Sigmoid colon (tissue), 7 donors: ENCODE data around the gene BTNL2. TPM values are rescaled to one million over a fixed set of nuclear protein-coding genes. Genes with fewer than 3 reads are reported as not detected.

Experiments
- DNase-seq: peaks from one replicate; pipeline ENCODE4 v3.0.0-alpha.2; 2019
- H3K27ac ChIP-seq, 4 donors: fragments of 200-600 bp; sonication (generic); one replicate each; pipeline ENCODE4 v1.5.1; 2016 to 2019; ENCODE audit warnings: mild to moderate bottlenecking in 1 of 4
- H3K27me3 ChIP-seq, 3 donors: fragments of 200-600 bp; sonication (generic); one replicate each; pipeline ENCODE4 v1.5.1; 2019; ENCODE audit warnings: mild to moderate bottlenecking in 1 of 3
- H3K36me3 ChIP-seq, 4 donors: fragments of 200-600 bp; sonication (generic); one replicate each; pipeline ENCODE4 v1.5.1; 2016 to 2019
- H3K4me1 ChIP-seq, 4 donors: fragments of 200-600 bp; sonication (generic); one replicate each; pipeline ENCODE4 v1.5.1; 2017 to 2019
- H3K4me3 ChIP-seq, 4 donors: fragments of 200-600 bp; sonication (generic); one replicate each; pipeline ENCODE4 v1.5.1; 2017 to 2019; ENCODE audit warnings: mild to moderate bottlenecking in 2 of 4, moderate library complexity in 1 of 4
- H3K9me3 ChIP-seq, 4 donors: fragments of 200-600 bp in 3 of 4; sonication (generic) in 3 of 4; one replicate each; pipeline versions ENCODE4 v1.5.1 to v1.6.1; 2013 to 2019
- EP300 ChIP-seq, 4 donors: sonication (generic); formaldehyde crosslinking; IDR thresholded peaks; one replicate each; pipeline ENCODE4 v1.6.1; 2017; ENCODE audit warnings: antibody characterized with exemption in 4 of 4
- POLR2A ChIP-seq, 2 donors: fragments of 450-650 bp; IDR thresholded peaks; one replicate each; pipeline ENCODE4 v1.6.1; 2016; ENCODE audit warnings: antibody characterized with exemption in 2 of 2, mild to moderate bottlenecking in 2 of 2, moderate library complexity in 2 of 2
- POLR2AphosphoS5 ChIP-seq, 4 donors: sonication (generic); formaldehyde crosslinking; IDR thresholded peaks; one replicate each; pipeline ENCODE4 v1.6.1; 2017; ENCODE audit warnings: antibody characterized with exemption in 4 of 4
- WGBS, 2 donors: extraction: QIAGEN DNeasy Blood & Tissue Kit; methylation state at CpG; one replicate each; pipeline ENCODE4 v1.1.7; 2013; 5-methylcytosine and 5-hydroxymethylcytosine counted together
- intact Hi-C: fragments of 100-400 bp; cut with DNase I; formaldehyde crosslinking; loops from one replicate; pipeline ENCODE4 v1.15.1; 2023
- polyA plus RNA-seq, 3 donors: library from polyadenylated mRNA; stranded (reverse); fragments of 200-250 nt; gene quantifications; one replicate each; pipeline ENCODE4 v1.2.3, GENCODE V29; 2013
- total RNA-seq, 4 donors: library from RNA; depleted of rRNA; stranded (reverse); fragments of >200 nt; gene quantifications; one replicate each; pipeline ENCODE4 v1.1.0, GENCODE V29; 2016
- TF ChIP-seq, protein P1 (sequence below), 4 experiments: fragments of 450-650 bp in 3 of 4; fragments of 200-600 bp in 1 of 4; IDR thresholded peaks; one replicate each; pipeline ENCODE4 v1.5.1; 2016 to 2019; ENCODE audit warnings: antibody characterized with exemption in 4 of 4, mild to moderate bottlenecking in 3 of 4, moderate library complexity in 2 of 4
- donor health status: healthy with polysubstance abuse.
- donor health status: Bipolar disorder and iron deficiency.
- donor health status: healthy.

Gene BTNL2
- total and polyA plus RNA-seq, 7 donors = not detected

- Histone ChIP-seq H3K4me3 (no peak overlapping the region), H3K27me3 (peaks cover 0 to 29% (median 7%) of the 10 kb centered on the region in 3 donors), H3K36me3 (no peaks in the 10 kb centered on the region), H3K27ac (no peak overlapping the region), H3K4me1 (no peaks in the 10 kb centered on the region), H3K9me3 (no peaks in the 10 kb centered on the region)
- no peak for DNase-seq
- intact Hi-C loops = no loop called here
- TF ChIP-seq POLR2A (IDR thresholded peaks at IDR 0.05) = no peak
- TF ChIP-seq, protein P1, sequence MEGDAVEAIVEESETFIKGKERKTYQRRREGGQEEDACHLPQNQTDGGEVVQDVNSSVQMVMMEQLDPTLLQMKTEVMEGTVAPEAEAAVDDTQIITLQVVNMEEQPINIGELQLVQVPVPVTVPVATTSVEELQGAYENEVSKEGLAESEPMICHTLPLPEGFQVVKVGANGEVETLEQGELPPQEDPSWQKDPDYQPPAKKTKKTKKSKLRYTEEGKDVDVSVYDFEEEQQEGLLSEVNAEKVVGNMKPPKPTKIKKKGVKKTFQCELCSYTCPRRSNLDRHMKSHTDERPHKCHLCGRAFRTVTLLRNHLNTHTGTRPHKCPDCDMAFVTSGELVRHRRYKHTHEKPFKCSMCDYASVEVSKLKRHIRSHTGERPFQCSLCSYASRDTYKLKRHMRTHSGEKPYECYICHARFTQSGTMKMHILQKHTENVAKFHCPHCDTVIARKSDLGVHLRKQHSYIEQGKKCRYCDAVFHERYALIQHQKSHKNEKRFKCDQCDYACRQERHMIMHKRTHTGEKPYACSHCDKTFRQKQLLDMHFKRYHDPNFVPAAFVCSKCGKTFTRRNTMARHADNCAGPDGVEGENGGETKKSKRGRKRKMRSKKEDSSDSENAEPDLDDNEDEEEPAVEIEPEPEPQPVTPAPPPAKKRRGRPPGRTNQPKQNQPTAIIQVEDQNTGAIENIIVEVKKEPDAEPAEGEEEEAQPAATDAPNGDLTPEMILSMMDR (IDR thresholded peaks at IDR 0.05) = no peak
- no peak for TF ChIP-seq POLR2AphosphoS5 (IDR thresholded peaks at IDR 0.05)
- TF ChIP-seq EP300 (IDR thresholded peaks at IDR 0.05) = no peak
- WGBS, 2 donors = 30 to 41% methylated on average over 4 of the region's 4 CpGs
Measured at GRCh38 chr6:32401284-32401963, 5.6 kb downstream of the BTNL2 start.

DNA sequence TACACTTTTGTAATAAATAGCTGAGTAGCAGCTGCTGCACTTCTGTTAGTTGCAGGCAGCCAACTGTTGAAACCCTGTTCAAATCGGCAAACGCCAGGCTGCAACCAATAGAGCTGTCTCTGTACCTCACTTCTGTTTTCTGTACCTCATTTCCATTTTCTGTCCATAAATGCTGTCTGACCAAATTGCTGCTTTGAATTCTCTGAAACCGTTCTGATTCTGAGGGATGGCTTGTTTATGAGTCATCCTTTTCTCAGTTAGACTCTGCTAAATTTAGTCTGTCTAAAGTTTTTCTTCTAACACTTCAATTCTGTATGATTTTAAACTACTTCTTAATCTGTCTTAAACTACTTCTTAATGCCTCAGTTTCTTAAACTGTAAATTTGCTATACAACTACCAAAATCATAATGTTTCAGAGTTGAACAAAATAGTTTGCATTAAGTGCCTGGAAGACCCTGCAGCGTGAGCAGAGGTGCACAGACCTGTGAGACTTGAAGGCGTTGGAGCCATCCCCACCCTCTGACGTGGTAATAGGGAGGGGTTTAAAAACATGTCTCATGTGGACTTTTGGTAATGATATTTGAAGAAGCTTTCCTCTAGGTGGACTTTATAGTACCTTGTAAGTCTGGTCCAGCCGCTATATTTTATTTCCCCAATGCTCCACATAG lies 9.6 kb downstream of the BTNL2 start:
- DNase-seq = no peak
- TF ChIP-seq POLR2AphosphoS5 (IDR thresholded peaks at IDR 0.05) (no peak), POLR2A (IDR thresholded peaks at IDR 0.05) (no peak), EP300 (IDR thresholded peaks at IDR 0.05) (no peak)
- TF ChIP-seq, protein P1 (IDR thresholded peaks at IDR 0.05) = no peak
- Histone ChIP-seq H3K27ac (no peak overlapping the region), H3K27me3 (peaks cover 0 to 3% (median 0%) of the 10 kb centered on the region in 3 donors), H3K4me3 (no peak overlapping the region), H3K9me3 (no peaks in the 10 kb centered on the region), H3K36me3 (no peaks in the 10 kb centered on the region), H3K4me1 (no peaks in the 10 kb centered on the region)
- 32 to 72% methylated on average over 7 of the region's 7 CpGs for WGBS, 2 donors
- intact Hi-C loops = no loop called here

GRCh38 chr6:32396028-32396427 lies 11.0 kb downstream of the BTNL2 start:
- no peak for DNase-seq
- intact Hi-C loops = no loop called here
- no peak overlapping the region for H3K4me3 ChIP-seq
- H3K4me1 ChIP-seq = no peaks in the 10 kb centered on the region
- no peak overlapping the region for H3K27ac ChIP-seq
- no peaks in the 10 kb centered on the region for H3K9me3 ChIP-seq
- H3K27me3 ChIP-seq = peaks cover 0 to 3% (median 0%) of the 10 kb centered on the region in 3 donors
- H3K36me3 ChIP-seq = no peaks in the 10 kb centered on the region
- no peak for TF ChIP-seq POLR2AphosphoS5 (IDR thresholded peaks at IDR 0.05)
- WGBS, 2 donors = 94 to 96% methylated on average over 10 of the region's 10 CpGs

DNA sequence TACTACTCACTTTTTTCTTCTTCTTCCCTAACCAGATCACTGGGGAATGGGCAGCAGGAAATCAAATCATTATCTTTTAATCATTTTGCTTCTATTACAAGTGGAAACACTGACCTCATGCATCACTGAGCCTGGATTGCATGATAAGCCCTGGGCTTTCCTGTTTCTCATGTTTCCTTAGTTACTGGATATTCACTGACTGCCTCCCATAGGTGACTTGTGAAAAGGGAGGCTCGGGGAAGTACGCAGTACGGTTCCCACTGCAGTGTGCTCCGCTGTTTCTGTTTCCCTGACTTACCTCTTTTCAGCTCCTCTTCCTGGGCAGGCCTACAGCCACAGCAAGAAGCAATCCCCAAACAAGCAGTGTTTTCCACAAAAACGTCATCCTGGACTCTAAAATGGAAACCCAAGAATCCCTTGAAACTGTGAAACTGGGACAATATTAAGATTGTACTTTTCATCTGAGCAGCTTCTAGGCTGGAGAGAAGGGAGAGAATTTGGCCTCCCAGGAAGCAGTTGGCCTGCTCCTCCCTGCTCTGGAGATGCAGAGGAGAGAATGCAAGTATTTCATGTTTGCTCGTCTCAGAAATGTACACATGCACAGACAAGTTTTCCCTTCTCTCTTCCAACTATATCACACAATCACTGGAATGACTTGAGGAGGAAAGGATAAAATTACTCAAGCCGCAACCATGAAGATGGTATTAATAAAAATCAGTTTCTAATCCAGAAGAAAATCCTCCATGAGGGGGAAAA lies 13.1 kb downstream of the BTNL2 start:
- no peaks in the 10 kb centered on the region for H3K4me1 ChIP-seq
- intact Hi-C loops = no loop called here
- H3K4me3 ChIP-seq = no peak overlapping the region
- TF ChIP-seq, protein P1 (IDR thresholded peaks at IDR 0.05) = no peak
- TF ChIP-seq POLR2AphosphoS5 (IDR thresholded peaks at IDR 0.05) (peak in 2 of 4 donors; percentile 29 to 37), EP300 (IDR thresholded peaks at IDR 0.05) (peak in 1 of 4 donors; percentile 20)
- DNase-seq = no peak
- no peaks in the 10 kb centered on the region for H3K27me3 ChIP-seq
- no peaks in the 10 kb centered on the region for H3K9me3 ChIP-seq
- peak overlapping the region in 1 of 4 donors; percentile 11 for H3K27ac ChIP-seq
- 71 to 78% methylated on average over 7 of the region's 7 CpGs for WGBS, 2 donors
- no peaks in the 10 kb centered on the region for H3K36me3 ChIP-seq

DNA sequence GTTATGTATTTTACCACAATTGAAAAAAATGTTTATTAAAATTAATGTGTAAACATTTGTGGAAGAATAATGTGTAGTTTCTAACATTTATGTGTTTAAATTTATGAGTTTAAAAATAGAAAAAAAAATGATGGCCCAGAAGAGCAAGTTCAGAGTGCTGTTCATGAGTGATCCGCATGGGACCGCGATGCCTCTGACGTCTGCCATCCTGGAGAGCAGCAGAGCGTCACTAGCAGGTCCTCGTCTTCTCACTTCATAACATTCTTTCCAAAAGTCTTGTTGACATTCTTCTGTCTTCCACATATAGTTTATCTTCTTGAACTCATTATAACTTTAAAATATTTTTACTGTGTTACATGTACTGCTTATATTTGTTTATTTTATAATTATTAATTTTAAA lies 15.5 kb downstream of the BTNL2 start:
- TF ChIP-seq POLR2AphosphoS5 (IDR thresholded peaks at IDR 0.05) (no peak), EP300 (IDR thresholded peaks at IDR 0.05) (no peak), POLR2A (IDR thresholded peaks at IDR 0.05) (no peak)
- TF ChIP-seq, protein P1 (IDR thresholded peaks at IDR 0.05) = no peak
- Histone ChIP-seq H3K9me3 (no peaks in the 10 kb centered on the region), H3K27ac (no peak overlapping the region), H3K27me3 (no peaks in the 10 kb centered on the region), H3K4me3 (no peak overlapping the region), H3K36me3 (no peaks in the 10 kb centered on the region), H3K4me1 (no peaks in the 10 kb centered on the region)
- DNase-seq = no peak
- 93 to 94% methylated on average over 6 of the region's 6 CpGs for WGBS, 2 donors
- intact Hi-C loops = no loop called here
